Lower leg skin (tissue), 3 donors: ENCODE data around the gene SCAMP2.

Experiments
- CTCF ChIP-seq, 3 donors: fragments of 450-650 bp; IDR thresholded peaks; one replicate each; pipeline ENCODE4 v1.5.1; 2016; ENCODE audit warnings: antibody characterized with exemption in 3 of 3, mild to moderate bottlenecking in 3 of 3, moderate library complexity in 2 of 3
- POLR2A ChIP-seq, 2 donors: fragments of 450-650 bp; IDR thresholded peaks; one replicate each; pipeline ENCODE4 v1.6.1; 2016 to 2017; ENCODE audit warnings: antibody characterized with exemption in 2 of 2, mild to moderate bottlenecking in 1 of 2, moderate library complexity in 1 of 2

GRCh38 chr15:74864296-74864695 lies 8.9 kb downstream of the SCAMP2 start:
- TF ChIP-seq POLR2A (IDR thresholded peaks at IDR 0.05) = no peak
- no peak for TF ChIP-seq CTCF (IDR thresholded peaks at IDR 0.05)
